GM18502 (cell line): ENCODE results near the gene ARHGAP45.

Experiments used
- ATAC-seq: cut with Tn5 transposase; IDR thresholded peaks from one replicate; pipeline ENCODE4 v1.9.1; 2021; ENCODE audit warnings: mild to moderate bottlenecking; ENCODE audit not compliant: unreplicated experiment, poor library complexity

The ARHGAP45 gene

GRCh38 chr19:1054102-1055027, 12.6 kb upstream of the ARHGAP45 start:
- no peak for ATAC-seq

GRCh38 chr19:1055028-1055425, 11.9 kb upstream of the ARHGAP45 start:
- no peak for ATAC-seq

GRCh38 chr19:1055886-1056620, 10.9 kb upstream of the ARHGAP45 start:
- no peak for ATAC-seq

GRCh38 chr19:1057176-1057855, 9.7 kb upstream of the ARHGAP45 start:
- ATAC-seq, result no peak

- no peak for ATAC-seq
Observed at GRCh38 chr19:1058112-1058511, 8.9 kb upstream of the ARHGAP45 start.

- ATAC-seq, result no peak
Observed at GRCh38 chr19:1060689-1061088, 6.3 kb upstream of the ARHGAP45 start.

GRCh38 chr19:1061987-1062386, 5.0 kb upstream of the ARHGAP45 start:
- ATAC-seq, result no peak

GRCh38 chr19:1062387-1063029, 4.5 kb upstream of the ARHGAP45 start:
- ATAC-seq, result no peak

GRCh38 chr19:1063030-1063908, 3.7 kb upstream of the ARHGAP45 start:
- no peak for ATAC-seq

- ATAC-seq, result no peak
Observed at GRCh38 chr19:1063909-1064660, 2.9 kb upstream of the ARHGAP45 start.

- ATAC-seq, result no peak
Observed at GRCh38 chr19:1064661-1065605, 2.0 kb upstream of the ARHGAP45 start.

- ATAC-seq, result no peak
Observed at GRCh38 chr19:1065606-1066109, 1.3 kb upstream of the ARHGAP45 start.

GRCh38 chr19:1066251-1066747, 668 bp upstream of the ARHGAP45 start:
- no peak for ATAC-seq

GRCh38 chr19:1067341-1067957, 482 bp downstream of the ARHGAP45 start:
- peak; percentile 25 for ATAC-seq

- no peak for ATAC-seq
Observed at GRCh38 chr19:1068009-1069001, 1.3 kb downstream of the ARHGAP45 start.
